Stomach (tissue), 9 donors: ENCODE measurements around the gene NRAP. TPM values are rescaled to one million over a fixed set of nuclear protein-coding genes. Genes with fewer than 3 reads are reported as not detected.

ENCODE experiments used
- DNase-seq, 2 donors: peaks; one replicate each; pipeline versions ENCODE4 v3.0.0 to v3.0.0-alpha.2; 2013 to 2019
- H3K27ac ChIP-seq, 5 donors: fragments of 200-600 bp in 4 of 5; sonication (generic) in 4 of 5; one replicate each; pipeline ENCODE4 v1.5.1; 2013 to 2019; ENCODE audit warnings: mild to moderate bottlenecking in 1 of 5, moderate library complexity in 1 of 5
- H3K27me3 ChIP-seq, 3 donors: fragments of 200-600 bp; sonication (generic); one replicate each; pipeline ENCODE4 v1.5.1; 2017 to 2019; ENCODE audit warnings: mixed run types in 1 of 3
- H3K36me3 ChIP-seq, 4 donors: fragments of 200-600 bp; sonication (generic); 1 replicate in 3 of 4; 2 replicates in 1 of 4; pipeline ENCODE4 v1.5.1; 2016 to 2019
- H3K4me1 ChIP-seq, 4 donors: fragments of 200-600 bp; sonication (generic); one replicate each; pipeline ENCODE4 v1.5.1; 2016 to 2019
- H3K4me3 ChIP-seq, 4 donors: fragments of 200-600 bp; sonication (generic) in 3 of 4; one replicate each; pipeline ENCODE4 v1.5.1; 2016 to 2019; ENCODE audit warnings: mild to moderate bottlenecking in 1 of 4
- H3K9me3 ChIP-seq, 4 donors: fragments of 200-600 bp; sonication (generic); one replicate each; pipeline ENCODE4 v1.5.1; 2016 to 2019
- EP300 ChIP-seq: sonication (generic); formaldehyde crosslinking; IDR thresholded peaks from one replicate; pipeline ENCODE4 v1.6.1; 2017; ENCODE audit warnings: antibody characterized with exemption
- POLR2A ChIP-seq, 4 donors: fragments of 450-650 bp; IDR thresholded peaks; one replicate each; pipeline ENCODE4 v1.6.1; 2016; ENCODE audit warnings: antibody characterized with exemption in 4 of 4, control low read depth in 2 of 4, mild to moderate bottlenecking in 1 of 4, moderate library complexity in 1 of 4
- POLR2AphosphoS5 ChIP-seq, 3 donors: sonication (generic); formaldehyde crosslinking; IDR thresholded peaks; one replicate each; pipeline ENCODE4 v1.6.1; 2016; ENCODE audit warnings: antibody characterized with exemption in 3 of 3
- WGBS, 5 donors: extraction: QIAGEN DNeasy Blood & Tissue Kit in 3 of 5; methylation state at CpG; one replicate each; pipeline versions ENCODE4 v1.1.5 to v1.1.7; 2013 to 2018; 5-methylcytosine and 5-hydroxymethylcytosine counted together
- intact Hi-C: fragments of 100-400 bp; cut with DNase I; formaldehyde crosslinking; loops from one replicate; pipeline ENCODE4 v1.15.1; 2023; ENCODE audit warnings: low total_unique reads
- polyA plus RNA-seq, 3 donors: library from polyadenylated mRNA; stranded (reverse); fragments of 200-250 nt; gene quantifications; one replicate each; pipeline ENCODE4 v1.2.3, GENCODE V29; 2013
- total RNA-seq, 5 donors: library from RNA; depleted of rRNA; stranded (reverse); fragments of >200 nt; gene quantifications; one replicate each; pipeline versions ENCODE4 v1.1.0 to v1.2.3, GENCODE V29; 2014 to 2016
- TF ChIP-seq, protein P1 (sequence below), 7 experiments: fragments of 450-650 bp in 4 of 7; fragments of 200-600 bp in 3 of 7; sonication (generic) in 3 of 7; IDR thresholded peaks; one replicate each; pipeline ENCODE4 v1.5.1; 2016 to 2019; ENCODE audit warnings: antibody characterized with exemption in 7 of 7, control low read depth in 2 of 7, mild to moderate bottlenecking in 1 of 7
- donor health status: healthy with polysubstance abuse.
- donor health status: Bipolar disorder and iron deficiency.
- donor health status: healthy.

The NRAP gene
- total and polyA plus RNA-seq, 8 donors = 0.03 to 0.92 (median 0.19) TPM; not detected in 4

- no peak overlapping the region for H3K4me3 ChIP-seq
- H3K9me3 ChIP-seq = peaks cover 0 to 26% (median 17%) of the 10 kb centered on the region in 4 donors
- H3K36me3 ChIP-seq = peaks cover 11 to 32% (median 29%) of the 10 kb centered on the region in 4 donors
- no peak overlapping the region for H3K27ac ChIP-seq
- DNase-seq = no peak
- WGBS, 5 donors = 93 to 99% (median 97%) methylated on average over 5 to 6 of the region's 6 CpGs
- intact Hi-C loops = no loop called here
- H3K4me1 ChIP-seq = peaks cover 0 to 24% (median 5%) of the 10 kb centered on the region in 4 donors
- no peaks in the 10 kb centered on the region for H3K27me3 ChIP-seq
- TF ChIP-seq POLR2A (IDR thresholded peaks at IDR 0.05) = no peak
These were observed 28.4 kb upstream of the NRAP start for GRCh38 chr10:113692271-113692670.

GRCh38 chr10:113691381-113691780 lies 27.5 kb upstream of the NRAP start:
- 77 to 100% (median 97%) methylated on average over 2 of the region's 2 CpGs for WGBS, 5 donors
- H3K27me3 ChIP-seq = no peaks in the 10 kb centered on the region
- H3K9me3 ChIP-seq = peaks cover 0 to 35% (median 23%) of the 10 kb centered on the region in 4 donors
- no peak overlapping the region for H3K4me3 ChIP-seq
- TF ChIP-seq EP300 = no peak
- TF ChIP-seq, protein P1, sequence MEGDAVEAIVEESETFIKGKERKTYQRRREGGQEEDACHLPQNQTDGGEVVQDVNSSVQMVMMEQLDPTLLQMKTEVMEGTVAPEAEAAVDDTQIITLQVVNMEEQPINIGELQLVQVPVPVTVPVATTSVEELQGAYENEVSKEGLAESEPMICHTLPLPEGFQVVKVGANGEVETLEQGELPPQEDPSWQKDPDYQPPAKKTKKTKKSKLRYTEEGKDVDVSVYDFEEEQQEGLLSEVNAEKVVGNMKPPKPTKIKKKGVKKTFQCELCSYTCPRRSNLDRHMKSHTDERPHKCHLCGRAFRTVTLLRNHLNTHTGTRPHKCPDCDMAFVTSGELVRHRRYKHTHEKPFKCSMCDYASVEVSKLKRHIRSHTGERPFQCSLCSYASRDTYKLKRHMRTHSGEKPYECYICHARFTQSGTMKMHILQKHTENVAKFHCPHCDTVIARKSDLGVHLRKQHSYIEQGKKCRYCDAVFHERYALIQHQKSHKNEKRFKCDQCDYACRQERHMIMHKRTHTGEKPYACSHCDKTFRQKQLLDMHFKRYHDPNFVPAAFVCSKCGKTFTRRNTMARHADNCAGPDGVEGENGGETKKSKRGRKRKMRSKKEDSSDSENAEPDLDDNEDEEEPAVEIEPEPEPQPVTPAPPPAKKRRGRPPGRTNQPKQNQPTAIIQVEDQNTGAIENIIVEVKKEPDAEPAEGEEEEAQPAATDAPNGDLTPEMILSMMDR (IDR thresholded peaks at IDR 0.05) = no peak
- H3K36me3 ChIP-seq = peaks cover 11 to 35% (median 26%) of the 10 kb centered on the region in 4 donors
- no peak for DNase-seq
- H3K27ac ChIP-seq = no peak overlapping the region
- H3K4me1 ChIP-seq = peaks cover 0 to 24% (median 5%) of the 10 kb centered on the region in 4 donors
- intact Hi-C loops = no loop called here

- H3K4me3 ChIP-seq = no peak overlapping the region
- H3K9me3 ChIP-seq = peaks cover 0 to 38% (median 23%) of the 10 kb centered on the region in 4 donors
- 48 to 58% (median 53%) methylated on average over 3 of the region's 3 CpGs for WGBS, 5 donors
- no peak for DNase-seq
- no peaks in the 10 kb centered on the region for H3K27me3 ChIP-seq
- H3K4me1 ChIP-seq = peaks cover 0 to 24% (median 5%) of the 10 kb centered on the region in 4 donors
- TF ChIP-seq EP300 = no peak
- no peak overlapping the region for H3K27ac ChIP-seq
- intact Hi-C loops = no loop called here
- peaks cover 11 to 35% (median 26%) of the 10 kb centered on the region in 4 donors for H3K36me3 ChIP-seq
These were observed 26.9 kb upstream of the NRAP start for GRCh38 chr10:113690749-113691148.

DNA sequence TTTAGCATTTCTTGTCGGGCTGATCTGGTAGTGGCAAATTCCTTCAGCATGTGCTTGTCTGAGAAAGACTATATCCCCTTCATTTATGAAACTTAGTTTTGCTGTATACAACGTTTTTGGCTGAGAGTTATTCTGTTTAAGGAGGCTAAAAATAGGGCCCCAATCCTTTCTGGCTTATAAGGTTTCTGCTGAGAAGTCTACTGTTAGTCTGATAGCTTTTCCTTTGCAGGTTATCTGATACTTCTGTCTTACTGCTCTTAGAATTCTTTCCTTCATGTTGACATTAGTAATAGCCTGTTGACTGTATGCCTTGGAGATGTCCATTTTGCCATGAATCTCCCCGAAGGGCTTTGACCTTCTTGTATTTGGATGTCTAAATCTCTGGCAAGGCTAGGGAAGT lies 25.7 kb upstream of the NRAP start:
- no peak overlapping the region for H3K27ac ChIP-seq
- TF ChIP-seq, protein P1 (IDR thresholded peaks at IDR 0.05) = no peak
- no peak for TF ChIP-seq POLR2AphosphoS5 (IDR thresholded peaks at IDR 0.05)
- no peak for TF ChIP-seq POLR2A (IDR thresholded peaks at IDR 0.05)
- no peak for TF ChIP-seq EP300

GRCh38 chr10:113689057-113689456 lies 25.2 kb upstream of the NRAP start:
- H3K27me3 ChIP-seq = no peaks in the 10 kb centered on the region
- peaks cover 0 to 34% (median 22%) of the 10 kb centered on the region in 4 donors for H3K9me3 ChIP-seq
- H3K4me3 ChIP-seq = no peak overlapping the region
- H3K4me1 ChIP-seq = peaks cover 0 to 27% (median 5%) of the 10 kb centered on the region in 4 donors
- 43 to 91% (median 68%) methylated on average over 1 of the region's 1 CpG for WGBS, 5 donors
- DNase-seq = no peak
- H3K27ac ChIP-seq = no peak overlapping the region
- H3K36me3 ChIP-seq = peaks cover 11 to 32% (median 21%) of the 10 kb centered on the region in 4 donors
- intact Hi-C loops = no loop called here
- TF ChIP-seq EP300 (no peak), POLR2A (IDR thresholded peaks at IDR 0.05) (no peak), POLR2AphosphoS5 (IDR thresholded peaks at IDR 0.05) (no peak)
- TF ChIP-seq, protein P1 (IDR thresholded peaks at IDR 0.05) = no peak

More for the DNA sequence above, 25.7 kb upstream of the NRAP start:
- 61 to 67% (median 64%) methylated on average over 3 of the region's 3 CpGs for WGBS, 5 donors
- Histone ChIP-seq H3K36me3 (peaks cover 11 to 35% (median 26%) of the 10 kb centered on the region in 4 donors), H3K4me3 (no peak overlapping the region), H3K4me1 (peaks cover 0 to 24% (median 5%) of the 10 kb centered on the region in 4 donors), H3K27me3 (no peaks in the 10 kb centered on the region), H3K9me3 (peaks cover 0 to 38% (median 23%) of the 10 kb centered on the region in 4 donors)
- intact Hi-C loops = no loop called here
- DNase-seq = no peak
